ENCODE data around the gene CACNA1I.

- TF ChIP-seq EGR1 (IDR thresholded peaks at IDR 0.05) (no peak), MAX (IDR thresholded peaks at IDR 0.05) (no peak), YY1 (IDR thresholded peaks at IDR 0.05; ENCODE audit: low read depth) (no peak), TAF1 (IDR thresholded peaks at IDR 0.05; ENCODE audit: low read depth) (no peak)
- TF ChIP-seq, protein P1, sequence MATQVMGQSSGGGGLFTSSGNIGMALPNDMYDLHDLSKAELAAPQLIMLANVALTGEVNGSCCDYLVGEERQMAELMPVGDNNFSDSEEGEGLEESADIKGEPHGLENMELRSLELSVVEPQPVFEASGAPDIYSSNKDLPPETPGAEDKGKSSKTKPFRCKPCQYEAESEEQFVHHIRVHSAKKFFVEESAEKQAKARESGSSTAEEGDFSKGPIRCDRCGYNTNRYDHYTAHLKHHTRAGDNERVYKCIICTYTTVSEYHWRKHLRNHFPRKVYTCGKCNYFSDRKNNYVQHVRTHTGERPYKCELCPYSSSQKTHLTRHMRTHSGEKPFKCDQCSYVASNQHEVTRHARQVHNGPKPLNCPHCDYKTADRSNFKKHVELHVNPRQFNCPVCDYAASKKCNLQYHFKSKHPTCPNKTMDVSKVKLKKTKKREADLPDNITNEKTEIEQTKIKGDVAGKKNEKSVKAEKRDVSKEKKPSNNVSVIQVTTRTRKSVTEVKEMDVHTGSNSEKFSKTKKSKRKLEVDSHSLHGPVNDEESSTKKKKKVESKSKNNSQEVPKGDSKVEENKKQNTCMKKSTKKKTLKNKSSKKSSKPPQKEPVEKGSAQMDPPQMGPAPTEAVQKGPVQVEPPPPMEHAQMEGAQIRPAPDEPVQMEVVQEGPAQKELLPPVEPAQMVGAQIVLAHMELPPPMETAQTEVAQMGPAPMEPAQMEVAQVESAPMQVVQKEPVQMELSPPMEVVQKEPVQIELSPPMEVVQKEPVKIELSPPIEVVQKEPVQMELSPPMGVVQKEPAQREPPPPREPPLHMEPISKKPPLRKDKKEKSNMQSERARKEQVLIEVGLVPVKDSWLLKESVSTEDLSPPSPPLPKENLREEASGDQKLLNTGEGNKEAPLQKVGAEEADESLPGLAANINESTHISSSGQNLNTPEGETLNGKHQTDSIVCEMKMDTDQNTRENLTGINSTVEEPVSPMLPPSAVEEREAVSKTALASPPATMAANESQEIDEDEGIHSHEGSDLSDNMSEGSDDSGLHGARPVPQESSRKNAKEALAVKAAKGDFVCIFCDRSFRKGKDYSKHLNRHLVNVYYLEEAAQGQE (IDR thresholded peaks at IDR 0.05; ENCODE audit: low read depth): no peak
Measured at GRCh38 chr22:39558254-39558727, 12.3 kb upstream of the CACNA1I start.

Data from Ishikawa (cell line).